GM10266 (cell line): ENCODE data around the gene CLDN1.

Experiments used
- DNase-seq: peaks from one replicate; pipeline ENCODE4 v3.0.0; 2012; ENCODE audit errors: extremely low spot score
- TF ChIP-seq, protein P1 (sequence below): IDR thresholded peaks from 2 replicates; pipeline ENCODE4 v1.5.1; 2012; ENCODE audit warnings: mild to moderate bottlenecking, low read depth; ENCODE audit not compliant: control insufficient read depth, insufficient read depth; ENCODE audit errors: missing control alignments

Gene CLDN1

DNA sequence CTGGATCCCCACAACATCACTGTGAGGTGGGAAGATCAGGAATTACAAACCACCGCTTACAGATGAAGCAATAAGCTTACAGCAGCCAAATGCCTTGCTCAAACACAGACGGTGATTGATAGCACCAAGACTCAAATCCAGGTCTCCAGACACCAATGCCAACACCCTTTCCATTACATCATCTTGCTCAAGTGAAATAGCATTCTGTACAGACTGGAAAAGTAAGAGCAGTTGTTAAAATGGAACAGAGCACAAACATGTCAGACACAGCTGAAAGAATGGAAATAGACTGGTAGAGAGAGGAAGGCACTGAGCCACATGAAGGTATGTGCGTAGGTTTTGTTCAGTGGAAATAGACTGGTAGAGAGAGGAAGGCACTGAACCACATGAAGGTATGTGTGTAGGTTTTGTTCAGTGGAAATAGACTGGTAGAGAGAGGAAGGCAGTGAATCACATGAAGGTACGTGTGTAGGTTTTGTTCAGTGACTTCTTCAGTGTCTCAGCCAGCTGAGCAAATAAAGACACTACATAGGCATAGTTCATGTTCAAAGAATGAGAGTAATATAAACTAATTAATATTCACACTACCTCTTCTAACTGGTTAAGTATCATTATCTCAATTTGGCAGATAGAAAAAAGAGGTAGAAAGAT lies 15.6 kb downstream of the CLDN1 start:
- no peak for DNase-seq
- TF ChIP-seq, protein P1, sequence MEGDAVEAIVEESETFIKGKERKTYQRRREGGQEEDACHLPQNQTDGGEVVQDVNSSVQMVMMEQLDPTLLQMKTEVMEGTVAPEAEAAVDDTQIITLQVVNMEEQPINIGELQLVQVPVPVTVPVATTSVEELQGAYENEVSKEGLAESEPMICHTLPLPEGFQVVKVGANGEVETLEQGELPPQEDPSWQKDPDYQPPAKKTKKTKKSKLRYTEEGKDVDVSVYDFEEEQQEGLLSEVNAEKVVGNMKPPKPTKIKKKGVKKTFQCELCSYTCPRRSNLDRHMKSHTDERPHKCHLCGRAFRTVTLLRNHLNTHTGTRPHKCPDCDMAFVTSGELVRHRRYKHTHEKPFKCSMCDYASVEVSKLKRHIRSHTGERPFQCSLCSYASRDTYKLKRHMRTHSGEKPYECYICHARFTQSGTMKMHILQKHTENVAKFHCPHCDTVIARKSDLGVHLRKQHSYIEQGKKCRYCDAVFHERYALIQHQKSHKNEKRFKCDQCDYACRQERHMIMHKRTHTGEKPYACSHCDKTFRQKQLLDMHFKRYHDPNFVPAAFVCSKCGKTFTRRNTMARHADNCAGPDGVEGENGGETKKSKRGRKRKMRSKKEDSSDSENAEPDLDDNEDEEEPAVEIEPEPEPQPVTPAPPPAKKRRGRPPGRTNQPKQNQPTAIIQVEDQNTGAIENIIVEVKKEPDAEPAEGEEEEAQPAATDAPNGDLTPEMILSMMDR, result no peak

- TF ChIP-seq, protein P1, result no peak
These were observed 16.2 kb downstream of the CLDN1 start for GRCh38 chr3:190306026-190306425.

DNA sequence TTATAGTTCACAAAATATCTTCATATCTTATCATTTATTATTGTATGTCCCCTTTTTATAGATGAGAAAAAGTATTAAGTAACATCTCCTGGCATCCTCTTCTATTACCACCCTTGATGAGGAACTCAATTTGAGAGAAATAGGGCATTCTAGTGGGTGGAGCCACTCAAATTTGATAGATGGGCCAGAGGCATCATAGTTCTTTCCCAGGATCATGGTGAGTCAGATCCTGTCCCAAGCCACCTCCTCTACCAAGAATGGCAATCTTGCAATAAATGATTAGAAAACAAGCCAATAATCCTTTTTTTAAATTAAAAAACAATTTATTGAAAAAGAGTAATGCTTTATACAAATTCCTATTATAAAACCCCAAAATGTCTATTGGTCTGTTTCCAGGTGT lies 16.8 kb downstream of the CLDN1 start:
- TF ChIP-seq, protein P1, result no peak
- no peak for DNase-seq

More at GRCh38 chr3:190306026-190306425, 16.2 kb downstream of the CLDN1 start:
- DNase-seq, result no peak

GRCh38 chr3:190303884-190304283 lies 18.4 kb downstream of the CLDN1 start:
- TF ChIP-seq, protein P1, result no peak
- no peak for DNase-seq

DNA sequence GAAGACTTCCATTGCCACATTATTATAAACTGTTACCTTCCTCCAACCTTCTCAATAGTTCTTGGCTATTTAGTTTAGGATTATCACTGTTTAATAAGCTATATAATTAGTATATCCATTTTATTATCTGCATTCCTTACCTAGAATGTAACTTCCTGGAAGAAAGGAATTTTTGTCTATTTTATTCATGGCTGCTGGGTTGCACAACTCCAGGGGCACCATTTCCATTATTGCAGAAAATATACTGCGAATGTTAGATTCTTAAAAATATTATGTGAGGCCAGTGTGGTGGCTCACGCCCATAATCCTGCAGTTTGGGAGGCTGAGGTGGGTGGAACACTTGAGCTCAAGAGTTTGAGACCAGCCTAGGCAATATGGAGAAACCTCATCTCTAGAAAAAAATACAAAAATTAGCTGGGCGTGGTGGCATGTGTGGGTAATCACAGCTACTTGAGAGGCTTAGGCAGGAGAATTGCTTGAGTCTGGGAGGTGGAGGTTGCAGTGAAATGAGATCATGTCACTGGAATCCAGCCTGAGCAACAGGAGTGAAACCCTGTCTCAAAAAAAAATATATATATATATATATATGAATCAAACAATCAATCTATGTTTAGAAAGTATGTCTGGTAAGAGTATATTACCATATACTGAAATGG lies 19.9 kb downstream of the CLDN1 start:
- no peak for DNase-seq
- TF ChIP-seq, protein P1, result no peak

- no peak for DNase-seq
- TF ChIP-seq, protein P1, result no peak
These were observed 20.7 kb downstream of the CLDN1 start for GRCh38 chr3:190301591-190301990.

GRCh38 chr3:190299969-190300368 lies 22.3 kb downstream of the CLDN1 start:
- TF ChIP-seq, protein P1, result no peak

More at GRCh38 chr3:190299969-190300368, 22.3 kb downstream of the CLDN1 start:
- no peak for DNase-seq
